ENCODE measurements around the gene IRF6. TPM values are rescaled to one million over a fixed set of nuclear protein-coding genes. Genes with fewer than 3 reads are reported as not detected.

The IRF6 gene
- total RNA-seq, 1 donor from 2014 or later, result 18.2 TPM

GRCh38 chr1:209767096-209767495 is 38.8 kb downstream of the IRF6 start:
- no peaks in the 10 kb centered on the region for H3K36me3 ChIP-seq
- no peak for TF ChIP-seq CTCF (IDR thresholded peaks at IDR 0.05)
- H3K27me3 ChIP-seq (ENCODE audit: low read depth), result no peaks in the 10 kb centered on the region
- H3K27ac ChIP-seq, result no peak overlapping the region
- peaks cover 30% of the 10 kb centered on the region for H3K4me1 ChIP-seq
- ATAC-seq (no peak), DNase-seq (no peak)
- H3K4me3 ChIP-seq, result no peak overlapping the region
- intact Hi-C loops (cut with DNase I), result no loop called here
- no peaks in the 10 kb centered on the region for H3K9me3 ChIP-seq

- ATAC-seq (no peak), DNase-seq (no peak)
- Histone ChIP-seq H3K9me3 (no peaks in the 10 kb centered on the region), H3K27me3 (ENCODE audit: low read depth) (no peaks in the 10 kb centered on the region), H3K36me3 (no peaks in the 10 kb centered on the region), H3K27ac (no peak overlapping the region), H3K4me3 (no peak overlapping the region), H3K4me1 (peaks cover 30% of the 10 kb centered on the region)
- intact Hi-C loops (cut with DNase I), result no loop called here
- no peak for TF ChIP-seq CTCF (IDR thresholded peaks at IDR 0.05)
These were observed 39.9 kb downstream of the IRF6 start for GRCh38 chr1:209766051-209766450.

DNA sequence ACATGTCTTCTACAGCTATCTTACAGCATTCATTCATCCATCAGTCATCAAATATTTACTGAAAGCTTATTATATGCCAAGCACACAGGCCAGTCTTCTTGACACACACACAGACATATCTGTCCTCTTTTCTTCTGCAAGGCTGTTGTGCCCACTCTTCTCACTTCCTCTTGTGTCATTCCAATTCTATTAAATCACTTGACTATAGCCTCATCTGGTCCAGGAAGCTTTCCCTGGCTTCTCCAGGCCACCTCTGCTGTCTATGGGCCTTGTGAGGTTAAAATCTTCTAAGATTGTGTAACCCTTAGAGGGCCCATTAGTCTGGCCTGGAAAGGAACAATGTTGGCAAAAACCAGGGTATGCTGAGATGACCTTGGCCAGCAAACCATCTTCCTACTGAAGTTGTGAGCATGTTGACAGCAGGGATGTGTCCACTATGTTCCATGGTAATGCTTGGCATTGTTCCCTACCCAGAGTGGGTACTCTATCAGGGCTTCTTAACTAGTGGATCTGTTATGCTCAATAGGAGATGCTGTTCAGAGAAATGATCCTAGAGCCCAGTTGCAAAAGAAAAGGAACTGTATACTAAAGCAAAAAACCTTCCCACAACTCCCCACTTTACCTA is 44.8 kb downstream of the IRF6 start:
- no peak for ATAC-seq
- Histone ChIP-seq H3K4me1 (no peaks in the 10 kb centered on the region), H3K27me3 (ENCODE audit: low read depth) (no peaks in the 10 kb centered on the region), H3K36me3 (no peaks in the 10 kb centered on the region), H3K9me3 (no peaks in the 10 kb centered on the region), H3K4me3 (no peak overlapping the region), H3K27ac (no peak overlapping the region)
- intact Hi-C loops (cut with DNase I), result no loop called here
- DNase-seq, result no peak
- TF ChIP-seq CTCF (IDR thresholded peaks at IDR 0.05), result no peak

DNA sequence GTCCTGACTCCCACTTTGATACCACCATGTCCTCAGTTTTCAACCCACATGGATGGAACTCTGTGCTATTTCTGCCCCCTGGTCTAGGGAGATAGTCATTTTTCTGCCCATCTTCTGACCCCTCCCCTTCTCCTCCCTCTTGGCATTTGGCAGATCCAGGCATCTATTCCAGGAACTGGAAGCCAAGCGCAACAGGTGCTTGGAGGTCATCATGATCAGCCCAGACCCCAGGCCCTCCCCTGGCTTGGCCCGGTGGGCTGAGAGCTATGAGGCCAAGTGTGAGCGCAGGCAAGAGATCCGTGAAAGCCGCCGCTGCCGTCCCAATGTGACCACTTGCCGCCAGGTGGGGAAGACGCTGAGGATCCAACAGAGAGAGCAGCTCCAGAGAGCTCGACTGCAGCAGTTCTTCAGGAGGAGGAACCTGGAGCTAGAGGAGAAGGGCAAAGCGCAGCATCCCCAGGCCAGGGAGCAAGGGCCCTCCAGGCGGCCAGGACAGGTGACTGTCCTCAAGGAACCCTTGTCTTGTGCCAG is 46.0 kb downstream of the IRF6 start:
- Histone ChIP-seq H3K27ac (no peak overlapping the region), H3K4me1 (no peaks in the 10 kb centered on the region), H3K36me3 (no peaks in the 10 kb centered on the region), H3K9me3 (no peaks in the 10 kb centered on the region), H3K4me3 (no peak overlapping the region), H3K27me3 (ENCODE audit: low read depth) (no peaks in the 10 kb centered on the region)
- ATAC-seq (no peak), DNase-seq (no peak)
- no peak for TF ChIP-seq CTCF (IDR thresholded peaks at IDR 0.05)
- intact Hi-C loops (cut with DNase I), result no loop called here

- Histone ChIP-seq H3K36me3 (no peaks in the 10 kb centered on the region), H3K9me3 (no peaks in the 10 kb centered on the region), H3K4me1 (no peaks in the 10 kb centered on the region), H3K4me3 (peak overlapping the region; percentile 46), H3K27ac (no peak overlapping the region), H3K27me3 (ENCODE audit: low read depth) (no peaks in the 10 kb centered on the region)
- DNase-seq (no peak), ATAC-seq (no peak)
- intact Hi-C loops (cut with DNase I), result no loop called here
- TF ChIP-seq CTCF (IDR thresholded peaks at IDR 0.05), result no peak
These were observed 47.5 kb downstream of the IRF6 start for GRCh38 chr1:209758400-209758799.

Data from lower lobe of right lung (tissue), 2 donors.